Left lobe of liver (tissue), 2 donors: Measurements from ENCODE around the gene MAGEL2. TPM values are rescaled to one million over a fixed set of nuclear protein-coding genes. Genes with fewer than 3 reads are reported as not detected.
"Not testable (repeated sequence)": the region's sequence is repeated elsewhere in the genome, so short reads cannot be mapped to it uniquely, and the experiment has no call there.

Experiments used
- ATAC-seq: fragments of 200-7000 bp; cut with Tn5 transposase; one replicate; pipeline ENCODE4 v1.9.1; 2020; ENCODE audit warnings: mild to moderate bottlenecking, moderate library complexity
- DNase-seq: peaks from one replicate; pipeline ENCODE4 v3.0.0-alpha.2; 2020; ENCODE audit warnings: low spot score
- total RNA-seq: library from RNA; stranded (reverse); gene quantifications from one replicate; pipeline ENCODE4 v1.2.1, GENCODE V29; 2021
- donor health status: DM: no; HTN: no; CAD: no; lungs with moderate emphysema.
- donor health status: DM: no; HTN: yes; CAD: no.

Gene MAGEL2
- total RNA-seq, 1 donor from 2014 or later, result not detected

- DNase-seq (no peak), ATAC-seq (no peak)
Observed at GRCh38 chr15:23616536-23616935, 31.1 kb downstream of the MAGEL2 start.

GRCh38 chr15:23606226-23606625 lies 41.4 kb downstream of the MAGEL2 start:
- no peak for DNase-seq
- no peak for ATAC-seq

- no peak for ATAC-seq
- no peak for DNase-seq
Observed at GRCh38 chr15:23602124-23602523, 45.5 kb downstream of the MAGEL2 start.

GRCh38 chr15:23599053-23599452 lies 48.6 kb downstream of the MAGEL2 start:
- ATAC-seq, result no peak
- DNase-seq, result no peak

- DNase-seq, ATAC-seq: not testable (repeated sequence)
Observed at GRCh38 chr15:23597278-23597677, 50.4 kb downstream of the MAGEL2 start.

GRCh38 chr15:23596736-23597135 lies 50.9 kb downstream of the MAGEL2 start:
- DNase-seq (no peak), ATAC-seq (no peak)

- no peak for DNase-seq
- ATAC-seq, result no peak
Observed at GRCh38 chr15:23595368-23595767, 52.3 kb downstream of the MAGEL2 start.

- ATAC-seq (no peak), DNase-seq (no peak)
Observed at GRCh38 chr15:23594252-23594770, 53.4 kb downstream of the MAGEL2 start.

Other genes starting within 250 kb of the MAGEL2 start
- not detected for gene GOLGA6L2, start 200.6 kb downstream of the MAGEL2 start, total RNA-seq
- 0.13 TPM for gene MKRN3, start 82.2 kb downstream of the MAGEL2 start, total RNA-seq
- 2.9 TPM for gene NDN, start 39.4 kb upstream of the MAGEL2 start, total RNA-seq